Measurements from ENCODE around the gene IFFO2. TPM values are rescaled to one million over a fixed set of nuclear protein-coding genes. Genes with fewer than 3 reads are reported as not detected.

Gene IFFO2
- total and polyA plus RNA-seq, 7 donors, result 1.2 to 35.0 (median 8.6) TPM

GRCh38 chr1:18854331-18855025 is 102.0 kb downstream of the IFFO2 start:
- Histone ChIP-seq H3K4me3 (no peak overlapping the region), H3K4me1 (peaks cover 0 to 5% (median 0%) of the 10 kb centered on the region in 4 donors), H3K36me3 (no peaks in the 10 kb centered on the region), H3K9me3 (no peaks in the 10 kb centered on the region), H3K27me3 (peaks cover 0 to 15% (median 0%) of the 10 kb centered on the region in 3 donors), H3K27ac (no peak overlapping the region)
- TF ChIP-seq POLR2A (IDR thresholded peaks at IDR 0.05) (no peak), POLR2AphosphoS5 (IDR thresholded peaks at IDR 0.05) (no peak), EP300 (IDR thresholded peaks at IDR 0.05) (no peak)
- TF ChIP-seq, protein P1, sequence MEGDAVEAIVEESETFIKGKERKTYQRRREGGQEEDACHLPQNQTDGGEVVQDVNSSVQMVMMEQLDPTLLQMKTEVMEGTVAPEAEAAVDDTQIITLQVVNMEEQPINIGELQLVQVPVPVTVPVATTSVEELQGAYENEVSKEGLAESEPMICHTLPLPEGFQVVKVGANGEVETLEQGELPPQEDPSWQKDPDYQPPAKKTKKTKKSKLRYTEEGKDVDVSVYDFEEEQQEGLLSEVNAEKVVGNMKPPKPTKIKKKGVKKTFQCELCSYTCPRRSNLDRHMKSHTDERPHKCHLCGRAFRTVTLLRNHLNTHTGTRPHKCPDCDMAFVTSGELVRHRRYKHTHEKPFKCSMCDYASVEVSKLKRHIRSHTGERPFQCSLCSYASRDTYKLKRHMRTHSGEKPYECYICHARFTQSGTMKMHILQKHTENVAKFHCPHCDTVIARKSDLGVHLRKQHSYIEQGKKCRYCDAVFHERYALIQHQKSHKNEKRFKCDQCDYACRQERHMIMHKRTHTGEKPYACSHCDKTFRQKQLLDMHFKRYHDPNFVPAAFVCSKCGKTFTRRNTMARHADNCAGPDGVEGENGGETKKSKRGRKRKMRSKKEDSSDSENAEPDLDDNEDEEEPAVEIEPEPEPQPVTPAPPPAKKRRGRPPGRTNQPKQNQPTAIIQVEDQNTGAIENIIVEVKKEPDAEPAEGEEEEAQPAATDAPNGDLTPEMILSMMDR (IDR thresholded peaks at IDR 0.05), result no peak
- no peak for DNase-seq
- 91% methylated on average over 49 of the region's 49 CpGs for WGBS, 2 donors
- intact Hi-C loops (cut with DNase I), result no loop called here

Small RNA genes within 50 kb of the gene (small RNA-seq; reads per million reads assigned to genes)
- gene MIR1290 (0 reads per million in 3 donors), gene MIR4695 (0 reads per million in 3 donors)

Other genes starting within 250 kb of the IFFO2 start
- not detected for gene TAS1R2, start 97.0 kb downstream of the IFFO2 start, total RNA-seq
- gene TAS1R2, start 97.0 kb downstream of the IFFO2 start, polyA plus RNA-seq, result not detected
- 10 to 100 TPM in 1 of 4 donors, 1 to 10 TPM in 3; 6.7 to 12.8 (median 8.4) TPM for gene ALDH4A1, start 54.1 kb downstream of the IFFO2 start, total RNA-seq
- 10 to 100 TPM in 1 of 3 donors, 1 to 10 TPM in 2; 2.4 to 11.0 (median 3.7) TPM for gene ALDH4A1, start 54.1 kb downstream of the IFFO2 start, polyA plus RNA-seq